GM12865 (cell line): ENCODE results near the gene SELENOI.

ENCODE experiments used
- DNase-seq: peaks from one replicate; pipeline ENCODE4 v3.0.0; 2010; ENCODE audit warnings: low read depth
- H3K4me3 ChIP-seq: 2 replicates; pipeline ENCODE4 v1.5.1; 2011; ENCODE audit warnings: mild to moderate bottlenecking, low read depth, low read length, control low read depth
- TF ChIP-seq, protein P1 (sequence below): IDR thresholded peaks from 2 replicates; pipeline ENCODE4 v1.5.1; 2011; ENCODE audit warnings: low read length, control low read depth, low read depth, inconsistent platforms; ENCODE audit not compliant: insufficient read depth; ENCODE audit errors: missing control alignments

The SELENOI gene

DNA sequence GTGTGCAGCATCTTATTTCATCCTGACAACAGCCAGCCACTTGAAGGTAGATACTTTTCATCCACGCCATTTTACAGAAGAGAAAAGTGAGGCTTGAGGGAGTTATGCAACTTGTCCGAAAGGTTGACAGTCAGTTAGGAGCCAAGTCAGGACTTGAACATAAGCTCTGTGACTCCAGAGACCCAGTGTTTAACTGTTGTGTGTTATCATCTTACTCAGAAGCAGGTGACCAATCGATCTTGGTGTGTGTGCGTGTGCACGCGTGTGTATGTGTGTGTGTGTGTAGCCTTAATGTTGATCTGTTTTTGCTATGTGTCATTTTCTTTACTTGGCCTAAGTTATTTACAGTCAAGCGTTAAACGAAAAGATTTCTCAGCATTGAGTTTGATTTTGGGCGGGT, 77.8 kb downstream of the SELENOI start:
- H3K4me3 ChIP-seq = no peak overlapping the region
- DNase-seq = no peak
- TF ChIP-seq, protein P1, sequence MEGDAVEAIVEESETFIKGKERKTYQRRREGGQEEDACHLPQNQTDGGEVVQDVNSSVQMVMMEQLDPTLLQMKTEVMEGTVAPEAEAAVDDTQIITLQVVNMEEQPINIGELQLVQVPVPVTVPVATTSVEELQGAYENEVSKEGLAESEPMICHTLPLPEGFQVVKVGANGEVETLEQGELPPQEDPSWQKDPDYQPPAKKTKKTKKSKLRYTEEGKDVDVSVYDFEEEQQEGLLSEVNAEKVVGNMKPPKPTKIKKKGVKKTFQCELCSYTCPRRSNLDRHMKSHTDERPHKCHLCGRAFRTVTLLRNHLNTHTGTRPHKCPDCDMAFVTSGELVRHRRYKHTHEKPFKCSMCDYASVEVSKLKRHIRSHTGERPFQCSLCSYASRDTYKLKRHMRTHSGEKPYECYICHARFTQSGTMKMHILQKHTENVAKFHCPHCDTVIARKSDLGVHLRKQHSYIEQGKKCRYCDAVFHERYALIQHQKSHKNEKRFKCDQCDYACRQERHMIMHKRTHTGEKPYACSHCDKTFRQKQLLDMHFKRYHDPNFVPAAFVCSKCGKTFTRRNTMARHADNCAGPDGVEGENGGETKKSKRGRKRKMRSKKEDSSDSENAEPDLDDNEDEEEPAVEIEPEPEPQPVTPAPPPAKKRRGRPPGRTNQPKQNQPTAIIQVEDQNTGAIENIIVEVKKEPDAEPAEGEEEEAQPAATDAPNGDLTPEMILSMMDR = no peak

DNA sequence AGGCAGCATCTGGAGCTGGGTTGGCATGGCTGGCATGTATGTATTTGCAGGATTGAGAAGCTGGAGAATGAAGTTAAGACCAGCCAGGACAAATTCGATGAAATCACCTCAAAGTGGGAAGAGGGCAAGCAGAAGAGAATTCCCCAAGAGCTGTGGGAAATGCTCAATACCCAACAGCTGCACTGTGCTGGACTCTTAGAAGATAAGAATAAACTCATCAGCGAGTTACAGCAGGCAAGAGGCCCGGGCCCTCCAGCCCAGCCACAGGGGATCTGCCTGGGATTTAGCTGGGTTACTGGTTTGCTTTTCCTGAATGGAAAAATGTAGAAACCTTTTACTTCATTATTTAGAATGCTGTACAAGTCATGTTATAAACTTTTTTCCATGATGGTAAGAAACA, 78.3 kb downstream of the SELENOI start:
- H3K4me3 ChIP-seq = no peak overlapping the region
- TF ChIP-seq, protein P1 = no peak
- DNase-seq = no peak

DNA sequence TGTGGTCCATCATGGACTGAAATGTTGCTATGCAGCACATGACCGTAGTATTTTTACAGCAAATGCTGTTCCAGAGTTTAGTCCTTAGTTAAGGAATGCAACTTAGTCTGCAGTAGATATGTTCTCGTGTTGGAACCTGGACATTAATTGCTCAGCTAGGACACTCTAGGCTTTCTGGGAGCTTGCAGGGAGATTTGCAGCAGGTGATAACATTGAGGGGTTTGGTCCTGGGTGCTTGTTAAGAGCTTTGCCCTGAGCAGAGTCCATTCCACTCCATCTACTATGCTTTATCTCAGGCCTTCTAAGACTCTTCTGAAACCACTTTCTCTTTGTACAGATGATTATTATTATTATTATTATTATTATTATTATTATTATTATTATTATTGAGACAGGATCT, 82.9 kb downstream of the SELENOI start:
- no peak for DNase-seq
- TF ChIP-seq, protein P1 = no peak
- H3K4me3 ChIP-seq = no peak overlapping the region

DNA sequence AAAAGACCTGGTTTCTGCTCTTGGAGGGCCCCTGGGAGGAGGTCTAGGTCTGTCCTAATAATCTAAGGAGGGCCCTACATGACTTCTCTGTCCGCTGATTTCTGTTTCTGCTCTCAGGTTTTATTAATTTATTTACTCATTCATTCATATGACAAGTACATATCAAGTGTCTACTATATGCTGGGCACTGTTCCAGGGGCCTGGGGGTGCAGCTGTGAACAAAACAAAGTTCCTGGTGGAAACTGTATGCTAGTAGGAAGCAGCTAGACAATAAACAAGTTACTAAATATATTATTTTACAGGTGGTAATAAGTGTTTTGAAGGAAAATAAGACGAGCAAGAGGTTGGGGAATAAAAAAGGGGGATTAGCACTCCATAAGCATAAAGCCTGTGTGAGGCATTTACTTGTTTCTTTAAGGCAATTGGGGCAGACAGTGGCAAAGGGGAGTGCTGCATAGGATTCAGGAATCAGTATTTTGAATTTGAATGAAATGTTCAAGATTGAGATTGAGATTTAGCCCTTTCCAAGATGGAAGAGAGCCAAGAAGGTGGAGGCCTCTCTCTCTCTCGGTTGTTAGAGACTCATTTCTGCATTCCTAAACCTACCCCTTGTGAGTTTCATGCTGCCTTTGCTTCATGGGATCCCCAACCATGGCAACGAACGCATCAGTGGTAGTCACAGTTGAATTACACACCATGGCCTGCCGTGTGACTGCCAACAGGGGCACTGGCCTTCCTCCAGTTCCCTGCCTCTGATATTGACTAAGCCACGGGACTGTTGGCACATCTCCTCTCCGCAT, 84.0 kb downstream of the SELENOI start:
- no peak for DNase-seq

DNA sequence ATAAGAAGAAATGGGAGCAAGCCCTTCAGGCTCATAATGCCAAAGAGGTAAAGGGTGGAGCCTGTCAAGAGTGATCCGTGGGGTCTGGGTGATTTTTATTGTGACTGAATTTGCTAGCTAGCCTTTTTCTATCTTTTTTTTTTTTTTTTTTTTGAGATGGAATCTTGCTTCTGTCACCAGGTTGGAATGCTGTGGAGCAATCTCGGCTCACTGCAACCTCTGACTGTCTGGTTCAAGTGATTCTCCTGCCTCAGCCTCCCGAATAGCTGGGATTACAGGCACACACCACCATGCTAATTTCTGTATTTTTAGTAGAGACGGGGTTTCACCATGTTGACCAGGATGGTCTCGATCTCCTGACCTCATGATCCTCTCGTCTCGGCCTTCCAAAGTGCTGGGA, 84.9 kb downstream of the SELENOI start:
- TF ChIP-seq, protein P1 = no peak
- DNase-seq = no peak
- no peak overlapping the region for H3K4me3 ChIP-seq

More for the DNA sequence above, 84.0 kb downstream of the SELENOI start:
- no peak overlapping the region for H3K4me3 ChIP-seq
- TF ChIP-seq, protein P1 = no peak

DNA sequence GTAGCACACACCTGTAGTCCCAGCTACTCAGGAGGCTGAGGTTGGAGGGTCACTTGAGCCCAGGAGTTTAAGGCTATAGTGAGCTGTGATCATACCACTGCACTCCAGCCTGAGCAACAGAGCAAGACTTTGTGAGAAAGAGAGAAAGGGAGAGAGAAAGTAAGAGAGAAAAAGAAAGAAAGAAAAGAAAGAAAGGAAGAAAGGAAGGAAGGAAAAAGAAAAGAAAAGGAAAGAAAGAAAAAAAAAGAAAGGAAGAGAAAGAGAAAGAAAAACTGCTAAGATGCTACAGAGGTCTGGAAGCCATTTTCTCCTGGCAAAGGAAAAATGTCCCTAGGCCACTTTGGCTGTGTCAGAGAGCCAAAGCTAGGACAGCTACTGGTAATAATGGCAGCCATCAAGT, 86.4 kb downstream of the SELENOI start:
- TF ChIP-seq, protein P1 = no peak
- no peak overlapping the region for H3K4me3 ChIP-seq
- DNase-seq = no peak

DNA sequence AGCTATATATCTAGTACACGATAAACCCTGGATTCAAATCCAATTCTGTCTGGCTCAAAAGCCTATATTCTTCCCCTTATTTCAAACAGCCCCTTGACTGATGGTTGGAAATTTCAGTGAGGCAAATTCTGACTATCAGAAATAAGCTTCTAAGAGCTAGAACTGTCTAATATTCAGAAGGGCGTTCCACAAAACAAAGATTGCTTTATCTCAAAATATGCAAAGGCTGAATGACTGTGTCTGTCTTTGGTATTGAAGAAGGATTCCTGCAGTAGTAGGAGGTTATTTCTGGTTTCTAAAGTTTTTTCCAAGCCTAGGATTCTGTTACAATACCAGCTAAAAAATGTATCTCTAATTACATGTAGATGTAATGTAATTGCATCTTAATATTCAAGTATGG, 86.9 kb downstream of the SELENOI start:
- H3K4me3 ChIP-seq = no peak overlapping the region
- DNase-seq = no peak
- TF ChIP-seq, protein P1 = no peak
